BLaER1 treated with 17β-estradiol and CSF1 and Interleukin-3, amounts not matched to agents 10 nM and 100 nM (cell line): Measurements from ENCODE around the gene PANX3.
A peak's percentile ranks its signal among the peaks of the same experiment; 100 is the strongest.

ENCODE experiments used
- H3K27ac ChIP-seq, 11 experiments: shearing (Covaris generic); formaldehyde crosslinking; 2 replicates each; pipeline ENCODE4 v1.8.1; 2022
- H3K27me3 ChIP-seq, 11 experiments: shearing (Covaris generic); formaldehyde crosslinking; 2 replicates each; pipeline ENCODE4 v1.8.1; 2022
- H3K36me3 ChIP-seq, 11 experiments: shearing (Covaris generic); formaldehyde crosslinking; 2 replicates each; pipeline ENCODE4 v1.8.1; 2022
- H3K4me1 ChIP-seq, 10 experiments: shearing (Covaris generic); formaldehyde crosslinking; 2 replicates each; pipeline ENCODE4 v1.8.1; 2022
- H3K4me2 ChIP-seq, 11 experiments: shearing (Covaris generic); formaldehyde crosslinking; 2 replicates each; pipeline ENCODE4 v1.8.1; 2022
- H3K4me3 ChIP-seq, 10 experiments: shearing (Covaris generic); formaldehyde crosslinking; 2 replicates each; pipeline ENCODE4 v1.8.1; 2022
- H3K9ac ChIP-seq, 11 experiments: shearing (Covaris generic); formaldehyde crosslinking; 2 replicates each; pipeline ENCODE4 v1.8.1; 2022
- H3K9me3 ChIP-seq, 11 experiments: shearing (Covaris generic); formaldehyde crosslinking; replicated peaks in 1 of 11; 2 replicates each; pipeline ENCODE4 v1.8.1; 2022
- H4K20me1 ChIP-seq, 11 experiments: shearing (Covaris generic); formaldehyde crosslinking; 2 replicates each; pipeline ENCODE4 v1.8.1; 2022
- Cebpa-rat ChIP-seq, 11 experiments: shearing (Covaris generic); IDR thresholded peaks; 2 replicates each; pipeline ENCODE4 v1.8.1; 2022

PANX3 gene

GRCh38 chr11:124611064-124611463, at the start of gene PANX3:
PANX3 (plus strand) TSS chr11:124611428; CDS start chr11:124611557, 129 bp downstream.
- Histone ChIP-seq H3K36me3 (no peaks in the 10 kb centered on the region), H3K27ac (no peak within 1 kb of the TSS), H3K27me3 (no peaks in the 10 kb centered on the region), H4K20me1 (no peaks in the 10 kb centered on the region), H3K4me2 (peak within 1 kb of the TSS; percentile 29 to 74 (median 59)), H3K4me3 (no peak within 1 kb of the TSS), H3K9me3 (no peaks in the 10 kb centered on the region), H3K9ac (no peak within 1 kb of the TSS), H3K4me1 (peaks cover 12 to 31% (median 28%) of the 10 kb centered on the region in 10 experiments)
- no peak for TF ChIP-seq Cebpa-rat (IDR thresholded peaks at IDR 0.05)

GRCh38 chr11:124569697-124570096, 41.5 kb upstream of the PANX3 start, which contains the start of gene OR8A1:
OR8A1 (plus strand) TSS chr11:124569997; CDS start chr11:124570120, 123 bp downstream.
- no peak for TF ChIP-seq Cebpa-rat (IDR thresholded peaks at IDR 0.05)
- H3K27ac ChIP-seq = no peak within 1 kb of the TSS
- H3K4me2 ChIP-seq = no peak within 1 kb of the TSS
- no peaks in the 10 kb centered on the region for H4K20me1 ChIP-seq
- H3K4me1 ChIP-seq = no peaks in the 10 kb centered on the region
- H3K9ac ChIP-seq = no peak within 1 kb of the TSS
- H3K27me3 ChIP-seq = no peaks in the 10 kb centered on the region
- no peak within 1 kb of the TSS for H3K4me3 ChIP-seq
- H3K9me3 ChIP-seq = no peaks in the 10 kb centered on the region
- no peaks in the 10 kb centered on the region for H3K36me3 ChIP-seq

- Histone ChIP-seq H3K4me3 (no peak overlapping the region), H3K36me3 (no peaks in the 10 kb centered on the region), H3K9me3 (no peaks in the 10 kb centered on the region), H3K4me1 (no peaks in the 10 kb centered on the region), H3K9ac (no peak overlapping the region), H3K27me3 (no peaks in the 10 kb centered on the region), H3K4me2 (no peak overlapping the region), H3K27ac (no peak overlapping the region), H4K20me1 (no peaks in the 10 kb centered on the region)
- TF ChIP-seq Cebpa-rat (IDR thresholded peaks at IDR 0.05) = no peak
These were observed 41.1 kb upstream of the PANX3 start for GRCh38 chr11:124570160-124570559.

- Histone ChIP-seq H3K4me2 (no peak overlapping the region), H3K27ac (no peak overlapping the region), H3K9me3 (no peaks in the 10 kb centered on the region), H3K4me3 (no peak overlapping the region), H3K4me1 (no peaks in the 10 kb centered on the region), H3K27me3 (no peaks in the 10 kb centered on the region), H3K36me3 (no peaks in the 10 kb centered on the region), H4K20me1 (no peaks in the 10 kb centered on the region), H3K9ac (no peak overlapping the region)
- TF ChIP-seq Cebpa-rat (IDR thresholded peaks at IDR 0.05) = no peak
These were observed 33.4 kb upstream of the PANX3 start for GRCh38 chr11:124577716-124578427.

- H3K27me3 ChIP-seq = no peaks in the 10 kb centered on the region
- H3K4me1 ChIP-seq = no peaks in the 10 kb centered on the region
- H3K9me3 ChIP-seq = no peaks in the 10 kb centered on the region
- no peak overlapping the region for H3K27ac ChIP-seq
- no peak overlapping the region for H3K9ac ChIP-seq
- TF ChIP-seq Cebpa-rat (IDR thresholded peaks at IDR 0.05) = no peak
- no peak overlapping the region for H3K4me3 ChIP-seq
- no peaks in the 10 kb centered on the region for H3K36me3 ChIP-seq
- H3K4me2 ChIP-seq = no peak overlapping the region
- H4K20me1 ChIP-seq = no peaks in the 10 kb centered on the region
These were observed 32.5 kb upstream of the PANX3 start for GRCh38 chr11:124578761-124579160.

GRCh38 chr11:124581817-124582216, 29.4 kb upstream of the PANX3 start:
- Histone ChIP-seq H3K4me2 (no peak overlapping the region), H3K27me3 (no peaks in the 10 kb centered on the region), H3K4me3 (no peak overlapping the region), H3K27ac (no peak overlapping the region), H3K9ac (no peak overlapping the region), H3K4me1 (no peaks in the 10 kb centered on the region), H3K36me3 (no peaks in the 10 kb centered on the region), H4K20me1 (no peaks in the 10 kb centered on the region), H3K9me3 (no peaks in the 10 kb centered on the region)
- no peak for TF ChIP-seq Cebpa-rat (IDR thresholded peaks at IDR 0.05)

GRCh38 chr11:124582565-124582964, 28.7 kb upstream of the PANX3 start:
- H3K27ac ChIP-seq = no peak overlapping the region
- H3K27me3 ChIP-seq = no peaks in the 10 kb centered on the region
- no peaks in the 10 kb centered on the region for H4K20me1 ChIP-seq
- no peaks in the 10 kb centered on the region for H3K36me3 ChIP-seq
- H3K9me3 ChIP-seq = no peaks in the 10 kb centered on the region
- no peak overlapping the region for H3K4me2 ChIP-seq
- TF ChIP-seq Cebpa-rat (IDR thresholded peaks at IDR 0.05) = no peak
- H3K9ac ChIP-seq = no peak overlapping the region
- no peak overlapping the region for H3K4me3 ChIP-seq
- H3K4me1 ChIP-seq = no peaks in the 10 kb centered on the region

- H3K9me3 ChIP-seq = no peaks in the 10 kb centered on the region
- H3K4me1 ChIP-seq = no peaks in the 10 kb centered on the region
- no peak overlapping the region for H3K4me3 ChIP-seq
- H3K4me2 ChIP-seq = no peak overlapping the region
- no peak overlapping the region for H3K27ac ChIP-seq
- H4K20me1 ChIP-seq = no peaks in the 10 kb centered on the region
- no peaks in the 10 kb centered on the region for H3K36me3 ChIP-seq
- H3K27me3 ChIP-seq = no peaks in the 10 kb centered on the region
- no peak for TF ChIP-seq Cebpa-rat (IDR thresholded peaks at IDR 0.05)
- no peak overlapping the region for H3K9ac ChIP-seq
These were observed 27.4 kb upstream of the PANX3 start for GRCh38 chr11:124583781-124584180.

- Histone ChIP-seq H3K9me3 (no peaks in the 10 kb centered on the region), H3K4me1 (no peaks in the 10 kb centered on the region), H3K9ac (0 out of 22 replicates have a peak overlapping the region, but pooled peaks of 1 of the 11 experiments have one; percentile 7), H3K27me3 (no peaks in the 10 kb centered on the region), H3K4me3 (no peak overlapping the region), H3K36me3 (no peaks in the 10 kb centered on the region), H3K27ac (no peak overlapping the region), H3K4me2 (no peak overlapping the region), H4K20me1 (no peaks in the 10 kb centered on the region)
- no peak for TF ChIP-seq Cebpa-rat (IDR thresholded peaks at IDR 0.05)
These were observed 26.4 kb upstream of the PANX3 start for GRCh38 chr11:124584681-124585372.
